GM13977 (cell line): ENCODE data around the gene LIMCH1.

Source experiments
- DNase-seq: peaks from one replicate; pipeline ENCODE4 v3.0.0; 2012; ENCODE audit warnings: low spot score
- CTCF ChIP-seq: IDR thresholded peaks from 2 replicates; pipeline ENCODE4 v1.5.1; 2012; ENCODE audit warnings: mild to moderate bottlenecking, control low read depth; ENCODE audit not compliant: insufficient read depth; ENCODE audit errors: extremely low read depth, missing control alignments
- in situ Hi-C: fragments of 300-500 bp; cut with MboI; formaldehyde crosslinking; loops from one replicate; pipeline ENCODE4 v1.12.0; 2022; ENCODE audit warnings: low sequenced_read_pairs, low pct_unique_long_range_greater_than_20kb, mixed read lengths, inconsistent platforms; ENCODE audit not compliant: unreplicated experiment

LIMCH1 gene

GRCh38 chr4:41613821-41614220 lies 75.9 kb downstream of the LIMCH1 start:
- TF ChIP-seq CTCF, result no peak
- in situ Hi-C loops, result no loop called here
- no peak for DNase-seq

- DNase-seq, result no peak
- TF ChIP-seq CTCF, result no peak
- in situ Hi-C loops, result no loop called here
Measured at GRCh38 chr4:41614519-41614918, 76.6 kb downstream of the LIMCH1 start.

GRCh38 chr4:41619161-41619560 lies 81.2 kb downstream of the LIMCH1 start:
- in situ Hi-C loops, result no loop called here

GRCh38 chr4:41620594-41621256 lies 82.8 kb downstream of the LIMCH1 start:
- TF ChIP-seq CTCF, result no peak
- no peak for DNase-seq
- in situ Hi-C loops, result no loop called here

More at GRCh38 chr4:41619161-41619560, 81.2 kb downstream of the LIMCH1 start:
- TF ChIP-seq CTCF, result no peak
- DNase-seq, result no peak

GRCh38 chr4:41622787-41623186 lies 84.8 kb downstream of the LIMCH1 start:
- in situ Hi-C loops, result no loop called here
- no peak for DNase-seq
- TF ChIP-seq CTCF, result no peak

- DNase-seq, result no peak
- no peak for TF ChIP-seq CTCF
- in situ Hi-C loops, result no loop called here
Measured at GRCh38 chr4:41624765-41625164, 86.8 kb downstream of the LIMCH1 start.

- DNase-seq, result no peak
- TF ChIP-seq CTCF, result no peak
- in situ Hi-C loops, result no loop called here
Measured at GRCh38 chr4:41625531-41625930, 87.6 kb downstream of the LIMCH1 start.
